H1 (cell line): ENCODE results near the gene UBE2E1.

Source experiments
- POLR2AphosphoS5 ChIP-seq: IDR thresholded peaks from 2 replicates; pipeline ENCODE4 v1.6.1; 2011; ENCODE audit warnings: low read depth, low read length
- RNF2 ChIP-seq: fragments of 200-900, 300-1000 bp; sonication (generic); IDR thresholded peaks from 2 replicates; pipeline ENCODE4 v1.7.1; 2016; ENCODE audit warnings: borderline replicate concordance, low read depth, mild to moderate bottlenecking, antibody characterized with exemption, low read length; ENCODE audit not compliant: poor library complexity, severe bottlenecking; ENCODE audit errors: missing control alignments

DNA sequence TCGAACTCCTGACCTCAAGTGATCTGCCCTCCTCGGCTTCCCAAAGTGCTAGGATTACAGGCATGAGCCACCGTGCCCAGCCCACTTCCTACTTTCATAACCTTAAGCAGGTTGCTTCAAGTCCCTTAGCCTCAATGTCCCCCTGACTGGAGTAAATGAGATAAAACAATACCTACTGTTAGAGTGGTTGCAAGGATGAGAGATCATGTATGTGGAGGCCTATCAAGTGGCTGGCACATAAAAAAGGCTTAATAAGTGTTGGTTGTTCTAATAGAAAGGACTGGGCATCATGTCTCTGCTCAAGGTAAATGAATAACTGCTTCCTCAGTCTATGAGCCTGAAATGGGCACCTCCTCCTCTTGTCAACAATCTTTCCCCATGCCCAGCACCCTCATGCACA, 25.9 kb upstream of the UBE2E1 start:
- no peak for TF ChIP-seq POLR2AphosphoS5
- TF ChIP-seq RNF2: no peak
